Uterus (tissue), 4 donors: ENCODE results near the gene HBG2. TPM values are rescaled to one million over a fixed set of nuclear protein-coding genes. Genes with fewer than 3 reads are reported as not detected.

Source experiments
- DNase-seq, 2 donors: peaks; one replicate each; pipeline ENCODE4 v3.0.0-alpha.2; 2019 to 2020
- H3K27ac ChIP-seq, 2 donors: fragments of 200-600 bp; sonication (generic); 1 replicate in 1 of 2; 2 replicates in 1 of 2; pipeline ENCODE4 v1.5.1; 2016 to 2018
- H3K27me3 ChIP-seq, 2 donors: fragments of 200-600 bp; sonication (generic); one replicate each; pipeline ENCODE4 v1.5.1; 2018 to 2019; ENCODE audit warnings: control low read depth in 1 of 2
- H3K36me3 ChIP-seq, 2 donors: fragments of 200-600 bp; sonication (generic); one replicate each; pipeline ENCODE4 v1.5.1; 2019; ENCODE audit warnings: control low read depth in 1 of 2
- H3K4me1 ChIP-seq, 2 donors: fragments of 200-600 bp; sonication (generic); one replicate each; pipeline ENCODE4 v1.5.1; 2018 to 2019; ENCODE audit warnings: control low read depth in 1 of 2
- H3K4me3 ChIP-seq, 2 donors: fragments of 200-600 bp; sonication (generic); 1 replicate in 1 of 2; 2 replicates in 1 of 2; pipeline ENCODE4 v1.5.1; 2018 to 2019; ENCODE audit warnings: mild to moderate bottlenecking in 1 of 2
- H3K9me3 ChIP-seq, 2 donors: fragments of 200-600 bp; sonication (generic); one replicate each; pipeline ENCODE4 v1.5.1; 2019; ENCODE audit warnings: control low read depth in 1 of 2
- CTCF ChIP-seq, 4 experiments: fragments of 200-600 bp in 2 of 4; fragments of 450-650 bp in 2 of 4; sonication (generic) in 2 of 4; IDR thresholded peaks; one replicate each; pipeline ENCODE4 v1.5.1; 2016 to 2019; ENCODE audit warnings: antibody characterized with exemption in 4 of 4, mild to moderate bottlenecking in 2 of 4, moderate library complexity in 1 of 4
- POLR2A ChIP-seq, 2 donors: fragments of 450-650 bp; IDR thresholded peaks; one replicate each; pipeline ENCODE4 v1.6.1; 2016; ENCODE audit warnings: antibody characterized with exemption in 2 of 2, mild to moderate bottlenecking in 1 of 2, moderate library complexity in 1 of 2
- intact Hi-C: fragments of 100-400 bp; cut with DNase I; formaldehyde crosslinking; loops from one replicate; pipeline ENCODE4 v1.15.1; 2023; ENCODE audit warnings: low total_unique reads
- total RNA-seq, 4 donors: library from RNA; depleted of rRNA in 3 of 4; stranded (reverse); fragments of >200 nt in 3 of 4; gene quantifications; one replicate each; pipeline versions ENCODE4 v1.1.0 to v1.2.4, GENCODE V29; 2014 to 2023
- donor health status: DM: yes; HTN: yes; CAD: no.

HBG2 gene
- total RNA-seq, 4 donors from 2014 or later, result 1,050 TPM; not detected in 3

DNA sequence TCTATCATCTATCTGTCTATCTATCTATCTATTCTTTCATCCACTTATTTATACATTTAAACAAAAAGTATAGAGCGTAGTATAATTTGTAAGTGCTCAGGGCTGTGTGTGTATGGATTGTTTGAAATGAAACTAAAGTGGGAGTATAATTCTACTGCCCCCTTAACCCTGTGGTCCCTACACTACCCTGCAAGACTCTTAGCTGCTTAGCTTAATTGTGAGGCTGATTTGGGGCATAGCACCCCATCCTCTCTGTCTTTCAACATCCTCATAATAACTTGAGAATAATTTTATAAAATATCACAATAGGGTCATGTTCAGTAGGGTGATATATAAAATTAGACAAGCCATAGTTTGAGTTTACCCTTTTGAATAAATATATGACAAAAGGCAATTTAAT lies 35.5 kb upstream of the HBG2 start:
- intact Hi-C loops, result no loop called here
- Histone ChIP-seq H3K9me3 (no peaks in the 10 kb centered on the region), H3K4me1 (no peaks in the 10 kb centered on the region), H3K4me3 (no peak overlapping the region), H3K36me3 (no peaks in the 10 kb centered on the region), H3K27me3 (no peaks in the 10 kb centered on the region), H3K27ac (no peak overlapping the region)
- no peak for DNase-seq
- no peak for TF ChIP-seq CTCF (IDR thresholded peaks at IDR 0.05)
- TF ChIP-seq POLR2A (IDR thresholded peaks at IDR 0.05), result no peak

DNA sequence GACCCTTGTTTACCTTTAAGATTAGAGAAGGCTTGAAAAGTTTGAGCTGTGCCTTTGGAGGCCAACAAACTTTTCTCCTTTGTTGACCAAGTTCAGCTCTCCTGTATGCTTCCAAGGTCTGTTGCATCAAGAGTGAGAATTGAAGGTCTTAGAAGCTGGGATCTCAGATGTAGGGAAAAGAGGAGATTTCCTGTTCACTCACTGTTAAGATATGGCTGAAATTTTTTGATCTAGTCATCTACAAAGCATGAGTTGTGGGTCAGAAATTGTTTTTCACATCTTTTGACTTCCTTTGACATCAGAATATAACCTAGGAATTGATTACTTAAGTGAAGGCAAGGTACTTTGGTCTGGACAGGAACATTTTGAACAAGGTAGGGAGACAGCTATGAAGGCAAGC lies 35.1 kb upstream of the HBG2 start:
- intact Hi-C loops, result no loop called here
- H3K4me3 ChIP-seq, result no peak overlapping the region
- TF ChIP-seq CTCF (IDR thresholded peaks at IDR 0.05) (no peak), POLR2A (IDR thresholded peaks at IDR 0.05) (no peak)
- no peak for DNase-seq
- H3K9me3 ChIP-seq, result no peaks in the 10 kb centered on the region
- H3K36me3 ChIP-seq, result no peaks in the 10 kb centered on the region
- H3K4me1 ChIP-seq, result no peaks in the 10 kb centered on the region
- no peaks in the 10 kb centered on the region for H3K27me3 ChIP-seq
- no peak overlapping the region for H3K27ac ChIP-seq

DNA sequence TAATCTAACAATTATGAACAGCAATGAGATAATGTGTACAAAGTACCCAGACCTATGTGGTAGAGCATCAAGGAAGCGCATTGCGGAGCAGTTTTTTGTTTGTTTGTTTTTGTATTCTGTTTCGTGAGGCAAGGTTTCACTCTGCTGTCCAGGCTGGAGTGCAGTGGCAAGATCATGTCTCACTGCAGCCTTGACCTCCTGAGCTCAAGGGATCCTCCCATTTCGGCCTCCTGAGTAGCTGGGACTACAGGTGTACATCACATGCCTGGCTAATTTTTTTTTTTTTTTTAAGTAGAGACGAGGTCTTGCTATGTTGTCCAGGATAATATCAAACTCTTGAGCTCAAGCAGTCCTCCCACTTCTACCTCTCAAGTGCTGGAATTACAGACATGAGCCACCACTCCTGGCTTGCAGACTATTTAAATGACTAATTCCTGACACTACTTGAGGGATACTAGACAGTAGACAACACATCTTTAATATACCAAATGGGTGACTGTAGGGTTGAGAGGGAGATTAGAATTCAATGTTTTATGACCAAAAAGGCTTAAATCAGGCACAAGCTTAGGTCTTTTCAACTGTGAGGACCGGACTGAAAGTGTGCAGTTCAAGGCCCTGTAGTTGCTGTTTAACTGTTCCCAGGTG lies 34.4 kb upstream of the HBG2 start:
- TF ChIP-seq CTCF (IDR thresholded peaks at IDR 0.05) (no peak), POLR2A (IDR thresholded peaks at IDR 0.05) (no peak)
- intact Hi-C loops, result no loop called here
- H3K9me3 ChIP-seq, result no peaks in the 10 kb centered on the region
- H3K36me3 ChIP-seq, result no peaks in the 10 kb centered on the region
- H3K4me3 ChIP-seq, result no peak overlapping the region
- no peaks in the 10 kb centered on the region for H3K4me1 ChIP-seq
- no peak overlapping the region for H3K27ac ChIP-seq
- no peaks in the 10 kb centered on the region for H3K27me3 ChIP-seq
- no peak for DNase-seq

GRCh38 chr11:5288108-5288905 lies 33.7 kb upstream of the HBG2 start:
- no peaks in the 10 kb centered on the region for H3K36me3 ChIP-seq
- intact Hi-C loops, result no loop called here
- no peak overlapping the region for H3K27ac ChIP-seq
- no peak overlapping the region for H3K4me3 ChIP-seq
- H3K27me3 ChIP-seq, result no peaks in the 10 kb centered on the region
- H3K4me1 ChIP-seq, result no peaks in the 10 kb centered on the region
- no peak for DNase-seq
- TF ChIP-seq POLR2A (IDR thresholded peaks at IDR 0.05) (no peak), CTCF (IDR thresholded peaks at IDR 0.05) (no peak)
- no peaks in the 10 kb centered on the region for H3K9me3 ChIP-seq

DNA sequence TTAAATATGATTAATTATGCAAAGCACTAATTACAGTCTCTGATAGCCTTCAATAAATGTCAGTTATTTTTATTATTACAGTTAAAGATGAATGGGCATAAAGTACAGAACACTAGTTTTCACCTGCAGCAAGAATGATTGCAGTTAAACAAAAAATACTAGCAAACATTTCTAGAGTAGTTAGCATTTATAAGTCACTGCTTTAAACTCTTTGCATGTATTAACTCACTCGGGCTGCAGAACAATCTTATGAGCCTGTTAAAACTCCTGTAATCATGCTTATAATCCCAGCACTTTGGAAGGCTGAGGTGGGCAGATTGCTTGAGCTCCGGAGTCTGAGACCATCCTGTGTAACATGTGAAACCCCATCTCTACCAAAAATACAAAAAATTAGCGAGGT lies 32.3 kb upstream of the HBG2 start:
- intact Hi-C loops, result no loop called here

More for the DNA sequence above, 32.3 kb upstream of the HBG2 start:
- TF ChIP-seq POLR2A (IDR thresholded peaks at IDR 0.05) (no peak), CTCF (IDR thresholded peaks at IDR 0.05) (no peak)
- Histone ChIP-seq H3K4me1 (no peaks in the 10 kb centered on the region), H3K4me3 (no peak overlapping the region), H3K27me3 (no peaks in the 10 kb centered on the region), H3K36me3 (no peaks in the 10 kb centered on the region), H3K27ac (no peak overlapping the region), H3K9me3 (no peaks in the 10 kb centered on the region)
- DNase-seq, result no peak
